ENCODE data around the gene OAT. TPM values are rescaled to one million over a fixed set of nuclear protein-coding genes. Genes with fewer than 3 reads are reported as not detected.

Gene OAT
- total RNA-seq, result 10 to 100 TPM; 25.3 to 28.0 TPM

DNA sequence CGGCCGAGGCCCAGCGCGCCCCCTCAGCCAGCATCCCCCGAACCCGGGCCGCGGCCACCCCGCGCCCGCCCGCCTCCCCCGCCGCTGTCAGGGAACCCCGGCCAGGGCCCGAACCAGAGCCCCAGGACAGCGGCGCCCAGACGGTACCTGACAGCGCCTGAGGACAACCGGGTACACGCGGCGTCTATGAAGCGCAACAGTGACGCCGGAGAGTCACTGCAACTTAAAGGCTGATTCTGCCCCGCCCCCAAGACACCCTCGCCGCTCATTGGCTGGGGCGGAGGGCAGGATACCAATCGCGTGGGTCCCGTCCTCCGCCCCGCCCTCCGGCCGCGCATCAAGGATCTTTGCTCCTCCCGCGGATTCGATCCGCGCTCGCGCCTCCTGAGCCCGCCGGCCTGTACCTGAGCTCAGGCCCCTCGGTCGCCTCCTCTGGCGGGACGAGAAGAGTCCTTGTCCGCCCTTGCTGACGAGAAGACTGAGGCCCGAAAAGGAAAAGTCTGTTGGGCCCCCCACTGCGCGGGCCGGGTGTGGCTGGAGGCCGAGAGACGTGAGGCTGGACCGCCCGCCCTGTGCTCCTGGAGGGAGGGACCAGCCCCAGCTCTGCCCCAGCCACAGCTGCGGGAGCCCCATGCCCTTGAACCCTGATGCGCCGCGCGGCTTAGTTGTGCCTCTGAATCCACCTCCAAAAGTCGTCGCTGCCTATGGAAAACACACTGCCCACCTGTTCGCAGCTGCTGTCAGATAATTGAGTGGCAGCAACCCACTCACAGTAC is at the start of gene OAT:
Gene OAT, minus strand, starts transcription at position 198 of the 776 bp plus-strand sequence. CDS start 6,752 bp downstream, outside the sequence.
- POLR2A ChIA-PET, result interaction anchor here (0.8 kb wide), 1 partner anchor 16 kb away, joined by 4 read pairs; no protein-coding TSS in a partner anchor
- Mint-ChIP-seq H3K36me3 (no peaks in the 10 kb centered on the region), H3K4me1 (peaks cover 3% of the 10 kb centered on the region), H3K4me3 (peak within 1 kb of the TSS; percentile 80), H3K9me3 (no peaks in the 10 kb centered on the region), H3K27ac (peak within 1 kb of the TSS; percentile 75), H3K27me3 (peaks cover 17% of the 10 kb centered on the region)
- DNase-seq (peak; percentile 96), ATAC-seq (ENCODE audit: low read depth) (peak; percentile 92)

DNA sequence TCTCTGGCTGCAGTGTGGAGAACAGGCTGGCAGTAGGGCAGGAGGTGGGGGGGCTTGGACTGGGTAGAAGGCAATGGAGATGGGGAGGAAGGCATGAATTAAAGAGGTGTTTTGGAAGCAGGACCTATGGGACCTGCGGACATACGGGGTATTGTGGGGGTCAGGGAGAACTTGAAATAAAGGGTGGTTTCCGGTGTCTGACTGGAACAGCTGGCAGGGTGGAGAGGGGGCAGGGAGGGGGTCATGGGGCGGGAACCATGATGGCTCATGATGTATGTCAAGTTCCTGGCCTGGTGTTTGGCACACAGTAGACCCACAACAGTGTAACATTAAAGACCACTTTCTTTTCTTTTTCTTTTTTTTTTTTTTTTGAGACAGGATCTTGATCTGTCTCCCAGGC is 48.4 kb upstream of the OAT start:
- no peaks in the 10 kb centered on the region for H3K27me3 Mint-ChIP-seq
- POLR2A ChIA-PET, result no interaction called here
- H3K4me1 Mint-ChIP-seq, result peaks cover 21% of the 10 kb centered on the region
- H3K9me3 Mint-ChIP-seq, result no peaks in the 10 kb centered on the region
- DNase-seq (no peak), ATAC-seq (ENCODE audit: low read depth) (no peak)
- no peak overlapping the region for H3K4me3 Mint-ChIP-seq
- no peak overlapping the region for H3K27ac Mint-ChIP-seq
- peaks cover 5% of the 10 kb centered on the region for H3K36me3 Mint-ChIP-seq

DNA sequence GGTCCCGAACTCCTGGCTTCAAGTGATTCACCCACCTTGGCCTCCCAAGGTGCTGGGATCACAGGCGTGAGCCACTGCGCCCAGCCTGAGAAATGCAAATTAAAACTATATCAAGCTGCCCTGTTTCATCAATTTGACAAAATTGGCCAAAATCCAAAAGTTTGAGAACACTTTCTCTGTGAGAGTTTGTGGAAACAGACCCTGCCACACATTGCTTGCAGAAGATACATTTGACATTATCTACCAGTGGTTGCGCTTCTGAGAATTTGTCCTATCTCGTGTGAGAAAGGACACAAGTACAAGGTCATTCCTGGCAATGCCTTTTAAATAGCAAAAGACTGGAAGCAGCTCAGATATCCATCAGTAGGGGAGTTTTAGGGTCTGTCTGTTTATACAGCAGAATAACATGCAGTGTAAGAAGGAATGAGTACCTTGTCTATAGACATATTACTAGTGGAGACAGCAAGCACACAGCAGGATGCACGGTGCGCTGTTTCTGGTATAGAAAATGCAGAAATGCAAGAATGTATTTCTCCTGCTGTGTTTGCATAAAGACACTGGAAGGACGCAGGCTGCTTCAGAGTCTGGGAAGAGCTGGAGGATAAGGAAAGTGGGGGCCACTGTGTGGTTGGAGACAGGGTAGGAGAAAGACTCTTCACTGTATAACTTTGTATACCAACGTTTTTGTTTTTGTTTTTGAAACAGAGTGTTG is 47.2 kb upstream of the OAT start:
- Mint-ChIP-seq H3K27ac (peak overlapping the region; percentile 81), H3K9me3 (no peaks in the 10 kb centered on the region), H3K27me3 (peaks cover 2% of the 10 kb centered on the region), H3K4me3 (peak overlapping the region; percentile 63), H3K4me1 (peaks cover 25% of the 10 kb centered on the region), H3K36me3 (peaks cover 6% of the 10 kb centered on the region)
- DNase-seq (no peak), ATAC-seq (ENCODE audit: low read depth) (no peak)
- POLR2A ChIA-PET, result no interaction called here

DNA sequence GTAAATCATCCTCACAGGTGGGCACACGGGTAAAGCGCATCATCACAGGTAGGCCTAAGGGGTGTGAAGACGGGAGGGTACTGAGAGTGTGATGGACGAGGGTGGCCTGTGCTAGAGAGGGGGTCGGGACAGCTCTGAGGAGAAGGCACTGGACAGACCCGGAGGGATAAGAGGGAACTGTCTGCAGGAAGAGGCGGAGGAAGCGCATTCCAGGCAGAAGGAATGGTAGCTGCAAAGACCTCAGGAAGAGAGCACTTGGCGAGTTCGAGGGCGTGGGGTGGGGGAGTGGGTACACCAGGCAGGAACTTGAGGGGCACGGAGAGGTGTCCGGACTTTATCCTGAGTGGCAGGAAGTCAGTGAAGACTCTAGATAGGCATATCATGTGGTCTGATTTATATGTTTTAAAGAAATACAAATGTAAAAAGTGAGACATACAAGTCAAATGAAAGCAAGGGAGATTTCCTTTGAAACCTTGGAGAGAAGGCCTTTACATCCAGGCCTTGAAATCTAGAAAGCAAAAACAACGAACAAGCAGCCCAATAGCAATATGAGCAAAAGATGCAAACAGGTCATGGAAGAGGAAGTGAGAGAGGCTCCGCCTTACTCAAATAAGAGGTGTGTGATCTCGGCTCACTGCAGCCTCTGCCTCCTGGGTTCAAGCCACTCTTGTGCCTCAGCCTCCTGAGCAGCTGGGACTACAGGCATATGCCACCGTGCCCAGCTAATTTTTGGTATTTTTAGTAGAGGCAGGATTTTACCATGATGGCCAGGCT is 46.5 kb upstream of the OAT start:
- Mint-ChIP-seq H3K36me3 (peaks cover 6% of the 10 kb centered on the region), H3K9me3 (no peaks in the 10 kb centered on the region), H3K4me1 (peaks cover 25% of the 10 kb centered on the region), H3K27ac (peak overlapping the region; percentile 81), H3K4me3 (peak overlapping the region; percentile 63), H3K27me3 (peaks cover 2% of the 10 kb centered on the region)
- POLR2A ChIA-PET, result interaction anchor here (0.6 kb wide), 1 partner anchor 25 kb away, joined by 4 read pairs; no protein-coding TSS in a partner anchor
- no peak for DNase-seq
- no peak for ATAC-seq (ENCODE audit: low read depth)

DNA sequence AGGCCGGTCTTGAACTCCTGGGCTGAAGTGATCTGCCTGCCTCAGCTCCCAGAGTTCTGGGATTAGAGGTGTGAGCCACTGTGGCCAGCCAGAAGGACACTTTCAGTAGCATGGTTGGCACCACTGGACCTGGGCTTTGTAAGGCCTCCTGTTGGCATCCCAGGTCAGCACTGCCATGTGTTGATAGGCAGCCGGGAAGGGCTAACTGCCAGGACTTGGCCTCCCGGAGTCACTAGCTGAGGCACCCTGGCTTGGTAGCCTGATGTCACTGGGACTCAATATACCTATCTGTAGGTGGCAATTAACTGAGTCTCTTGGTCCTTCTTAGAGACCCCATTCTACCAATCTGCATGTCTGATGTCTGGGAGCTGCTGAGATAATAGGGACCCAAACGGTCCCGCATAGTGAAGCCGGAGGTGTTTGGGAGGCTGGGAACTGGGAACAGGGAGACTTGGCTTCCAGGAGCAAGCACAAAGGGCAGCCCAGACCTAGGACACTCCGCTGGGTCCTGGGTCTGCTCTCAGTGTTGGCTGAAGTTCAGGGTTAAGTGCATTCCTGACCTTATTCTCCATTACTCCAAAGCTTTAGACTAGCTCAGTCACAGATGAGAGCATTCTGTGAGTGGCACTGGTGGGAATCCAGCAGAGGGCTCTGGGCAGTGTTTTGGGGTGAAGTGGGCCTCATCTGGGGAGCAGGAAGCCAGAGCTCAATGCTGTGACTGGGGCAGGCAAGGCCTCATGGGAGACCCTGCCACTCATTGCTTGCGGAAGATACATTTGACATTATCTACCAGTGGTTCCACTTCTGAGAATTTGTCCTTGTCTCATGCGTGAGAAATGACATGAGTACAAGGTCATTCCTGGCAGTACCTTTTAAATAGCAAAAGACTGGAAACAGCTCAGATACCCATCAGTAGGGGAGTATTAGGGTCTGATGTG is 45.6 kb upstream of the OAT start:
- H3K36me3 Mint-ChIP-seq, result peaks cover 6% of the 10 kb centered on the region
- POLR2A ChIA-PET, result interaction anchor here (0.6 kb wide), 1 partner anchor 26 kb away, joined by 4 read pairs; no protein-coding TSS in a partner anchor

DNA sequence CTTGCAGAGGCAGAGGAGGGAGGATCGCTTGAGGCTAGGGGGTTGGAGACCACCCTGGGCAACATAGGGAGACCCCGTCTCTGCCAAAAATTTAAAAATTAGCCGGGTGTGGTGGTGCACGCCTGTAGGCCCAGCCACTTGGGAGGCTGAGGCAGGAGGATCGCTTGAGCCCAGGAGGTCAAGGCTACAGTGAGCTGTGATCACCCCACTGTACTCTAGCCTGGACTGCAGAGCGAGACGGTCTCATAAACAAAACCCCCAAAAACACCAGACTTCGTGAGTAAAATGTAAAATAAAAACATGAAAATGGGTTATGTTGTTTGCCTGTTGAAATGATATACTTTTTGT is 43.6 kb upstream of the OAT start:
- peak overlapping the region; percentile 98 for H3K4me3 Mint-ChIP-seq
- no peaks in the 10 kb centered on the region for H3K9me3 Mint-ChIP-seq
- peaks cover 9% of the 10 kb centered on the region for H3K27me3 Mint-ChIP-seq
- H3K4me1 Mint-ChIP-seq, result peaks cover 22% of the 10 kb centered on the region
- peak overlapping the region; percentile 78 for H3K27ac Mint-ChIP-seq
- H3K36me3 Mint-ChIP-seq, result peaks cover 6% of the 10 kb centered on the region
- no peak for DNase-seq
- no peak for ATAC-seq (ENCODE audit: low read depth)
- POLR2A ChIA-PET, result interaction anchor here (0.8 to 1.5 kb wide), 3 partner anchors 11 to 454 kb away, joined by 3 to 5 read pairs (median 4); partner anchors contain the start of gene NKX1-2

More for the DNA sequence above, 45.6 kb upstream of the OAT start:
- Mint-ChIP-seq H3K27me3 (peaks cover 2% of the 10 kb centered on the region), H3K4me1 (peaks cover 22% of the 10 kb centered on the region), H3K27ac (peak overlapping the region; percentile 81), H3K4me3 (peak overlapping the region; percentile 63), H3K9me3 (no peaks in the 10 kb centered on the region)
- DNase-seq (no peak), ATAC-seq (ENCODE audit: low read depth) (no peak)

DNA sequence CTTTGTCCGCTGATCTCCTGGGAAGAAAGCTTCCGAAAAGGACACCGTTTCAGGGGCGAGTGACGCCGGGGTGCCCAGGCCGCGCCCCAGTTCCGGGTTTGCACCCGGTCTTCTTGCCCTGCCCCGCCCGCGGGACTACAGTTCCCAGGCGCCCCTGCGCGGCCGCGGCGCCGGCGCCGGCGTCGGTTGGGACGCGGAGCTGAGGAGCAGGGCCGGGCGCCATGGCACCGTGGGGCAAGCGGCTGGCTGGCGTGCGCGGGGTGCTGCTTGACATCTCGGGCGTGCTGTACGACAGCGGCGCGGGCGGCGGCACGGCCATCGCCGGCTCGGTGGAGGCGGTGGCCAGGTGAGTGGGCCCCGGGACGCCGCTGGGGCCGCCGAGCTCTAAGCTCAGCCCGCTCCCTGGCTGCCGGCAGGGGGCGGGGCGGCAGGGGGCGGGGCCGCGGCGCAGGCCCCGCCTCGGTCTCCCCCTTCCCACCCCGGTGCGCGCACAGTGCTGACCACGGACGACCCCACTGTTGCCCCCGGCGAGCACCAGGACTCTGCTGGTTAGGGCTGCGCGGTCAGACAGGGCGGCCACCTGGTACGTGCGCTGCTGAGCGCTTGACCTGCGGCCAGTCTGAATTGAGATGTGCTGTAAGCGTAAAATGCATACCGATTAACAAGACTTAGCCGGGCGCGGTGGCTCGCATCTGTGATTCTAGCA is 43.1 kb upstream of the OAT start, which contains the start of gene LHPP:
Gene LHPP, plus strand, starts transcription at position 182 of the 706 bp plus-strand sequence. Its CDS starts 40 bp downstream, at position 222.
- DNase-seq, result peak; percentile 93
- Mint-ChIP-seq H3K27ac (peak within 1 kb of the TSS; percentile 99), H3K36me3 (peaks cover 6% of the 10 kb centered on the region), H3K4me3 (peak within 1 kb of the TSS; percentile 98), H3K4me1 (peaks cover 22% of the 10 kb centered on the region), H3K27me3 (peaks cover 9% of the 10 kb centered on the region), H3K9me3 (no peaks in the 10 kb centered on the region)
- POLR2A ChIA-PET, result interaction anchor here (0.6 to 1.5 kb wide), 6 partner anchors 11 to 455 kb away, joined by 3 to 5 read pairs (median 3); partner anchors contain the start of gene NKX1-2
- peak; percentile 96 for ATAC-seq (ENCODE audit: low read depth)

DNA sequence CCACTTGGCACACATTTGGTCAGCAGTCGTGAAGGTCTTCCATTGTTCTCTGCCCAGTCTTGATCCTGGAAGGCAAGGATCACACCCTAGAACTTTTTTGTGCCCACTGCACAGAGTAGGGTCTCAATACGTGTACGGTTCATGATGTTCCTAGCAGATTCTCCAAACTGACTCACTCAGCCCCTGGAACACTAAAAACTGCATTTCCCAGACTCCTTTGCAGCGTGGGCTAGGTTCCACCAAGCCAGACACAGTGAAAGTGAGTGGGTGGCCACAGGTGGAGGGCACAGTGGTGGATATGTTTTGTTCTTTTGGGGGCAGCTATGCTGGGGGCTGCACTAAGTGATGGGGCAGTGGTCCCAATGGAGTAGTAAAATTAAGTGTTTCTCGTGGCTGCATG is 41.4 kb upstream of the OAT start:
- Mint-ChIP-seq H3K4me3 (no peak overlapping the region), H3K9me3 (no peaks in the 10 kb centered on the region), H3K4me1 (peaks cover 14% of the 10 kb centered on the region), H3K36me3 (peaks cover 5% of the 10 kb centered on the region), H3K27ac (no peak overlapping the region), H3K27me3 (peaks cover 21% of the 10 kb centered on the region)
- POLR2A ChIA-PET, result interaction anchor here (1.3 kb wide), 1 partner anchor 187 kb away, joined by 3 read pairs; no protein-coding TSS in a partner anchor
- no peak for DNase-seq
- no peak for ATAC-seq (ENCODE audit: low read depth)

DNA sequence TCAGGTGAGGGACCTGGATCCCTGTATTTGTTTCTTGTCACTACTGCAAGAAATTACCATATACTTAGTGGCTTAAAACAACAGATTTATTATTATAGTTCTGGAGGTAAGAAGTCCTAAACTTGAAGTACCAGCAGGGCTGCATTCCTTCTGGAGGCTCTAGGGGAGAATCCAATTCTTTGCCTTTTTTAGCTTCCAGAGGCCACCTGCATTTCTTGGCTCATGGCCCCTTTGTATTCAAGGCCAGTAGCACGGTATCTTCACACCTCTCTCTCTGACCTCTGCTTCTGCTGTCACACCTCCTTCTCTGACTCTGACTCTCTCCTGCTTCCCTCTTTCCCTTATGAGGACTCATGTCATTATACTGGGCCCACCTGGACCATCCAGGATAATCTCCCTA is 40.7 kb upstream of the OAT start:
- Mint-ChIP-seq H3K4me3 (no peak overlapping the region), H3K4me1 (peaks cover 6% of the 10 kb centered on the region), H3K27me3 (peaks cover 28% of the 10 kb centered on the region), H3K9me3 (no peaks in the 10 kb centered on the region), H3K36me3 (peaks cover 2% of the 10 kb centered on the region), H3K27ac (no peak overlapping the region)
- POLR2A ChIA-PET, result no interaction called here
- ATAC-seq (ENCODE audit: low read depth), result no peak
- no peak for DNase-seq

DNA sequence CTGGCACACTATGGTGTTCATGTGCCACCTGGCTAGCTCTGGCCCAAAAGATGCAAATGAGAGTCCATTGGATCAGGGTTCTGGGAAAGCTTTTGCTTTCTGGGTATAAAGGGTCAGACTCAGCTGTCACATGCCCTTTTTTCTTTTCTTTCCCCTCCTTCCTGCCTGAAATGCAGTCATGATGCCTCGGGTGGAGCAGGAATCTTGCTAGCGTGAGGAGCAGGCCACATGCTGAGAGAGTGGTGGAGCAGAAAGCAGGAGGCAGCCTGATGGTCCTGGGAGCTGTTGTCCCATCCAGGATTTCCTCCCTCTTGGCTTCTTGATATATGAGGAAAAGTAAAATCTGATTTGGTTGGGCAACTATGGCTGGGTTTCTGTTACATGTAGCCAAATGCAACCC is 40.2 kb upstream of the OAT start:
- peaks cover 32% of the 10 kb centered on the region for H3K27me3 Mint-ChIP-seq
- DNase-seq (no peak), ATAC-seq (ENCODE audit: low read depth) (no peak)
- H3K27ac Mint-ChIP-seq, result no peak overlapping the region
- peaks cover 2% of the 10 kb centered on the region for H3K36me3 Mint-ChIP-seq
- H3K4me3 Mint-ChIP-seq, result no peak overlapping the region
- H3K9me3 Mint-ChIP-seq, result no peaks in the 10 kb centered on the region
- POLR2A ChIA-PET, result no interaction called here
- peaks cover 3% of the 10 kb centered on the region for H3K4me1 Mint-ChIP-seq

DNA sequence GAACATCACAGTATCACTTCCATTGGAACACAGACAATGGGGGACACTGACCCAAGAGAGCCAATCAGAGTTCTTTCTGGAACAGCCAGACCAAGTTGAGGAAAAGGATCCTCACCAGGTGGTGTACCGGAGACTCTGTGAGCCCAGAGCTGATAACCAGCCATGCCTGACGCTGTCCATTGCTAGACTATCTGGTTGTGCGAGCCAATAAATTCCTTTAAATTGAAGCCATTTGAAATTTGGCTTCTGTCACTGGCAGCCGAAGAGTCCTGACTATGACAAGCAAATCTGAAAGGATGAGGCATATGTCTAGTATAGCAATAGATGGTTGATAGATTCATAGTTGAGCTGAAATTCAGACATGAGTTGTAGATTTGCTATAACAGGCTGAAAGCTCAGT is 39.8 kb upstream of the OAT start:
- DNase-seq (no peak), ATAC-seq (ENCODE audit: low read depth) (no peak)
- H3K27me3 Mint-ChIP-seq, result peaks cover 36% of the 10 kb centered on the region
- H3K4me3 Mint-ChIP-seq, result no peak overlapping the region
- peaks cover 3% of the 10 kb centered on the region for H3K4me1 Mint-ChIP-seq
- H3K27ac Mint-ChIP-seq, result no peak overlapping the region
- H3K36me3 Mint-ChIP-seq, result peaks cover 2% of the 10 kb centered on the region
- POLR2A ChIA-PET, result no interaction called here
- no peaks in the 10 kb centered on the region for H3K9me3 Mint-ChIP-seq

DNA sequence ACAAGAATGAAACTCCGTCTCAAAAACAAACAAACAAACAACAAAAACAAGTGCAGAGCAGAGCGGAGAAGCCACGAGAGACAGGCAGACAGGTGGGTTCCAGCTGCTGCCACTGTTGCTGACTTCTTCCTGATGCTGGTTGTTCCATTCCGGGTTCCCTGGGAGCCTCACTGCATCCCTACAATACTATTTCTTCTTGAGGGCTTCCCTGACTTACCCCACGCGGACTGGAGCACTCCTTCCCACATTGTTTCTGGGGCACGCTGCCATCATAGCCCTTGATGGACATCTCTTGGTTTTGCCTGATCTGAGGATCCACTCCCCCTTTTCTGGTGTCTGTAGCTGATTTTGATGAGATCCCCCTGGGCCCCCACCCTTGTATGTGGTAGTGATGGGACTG is 36.7 kb upstream of the OAT start:
- Mint-ChIP-seq H3K27me3 (peaks cover 65% of the 10 kb centered on the region), H3K4me1 (peaks cover 2% of the 10 kb centered on the region), H3K36me3 (no peaks in the 10 kb centered on the region), H3K9me3 (no peaks in the 10 kb centered on the region), H3K4me3 (no peak overlapping the region), H3K27ac (no peak overlapping the region)
- POLR2A ChIA-PET, result interaction anchor here (0.7 kb wide), 1 partner anchor 251 kb away, joined by 5 read pairs; no protein-coding TSS in a partner anchor
- DNase-seq, result no peak
- ATAC-seq (ENCODE audit: low read depth), result no peak

All from activated naive CD8-positive, alpha-beta T cell treated with anti-CD3 and anti-CD28 coated beads, Interleukin-2, amount 10 ng/mL, durations not matched to agents 7 days and 5 days (primary cell).